Neural progenitor cell (in vitro differentiated cells): ENCODE measurements around the gene ENOX2. TPM values are rescaled to one million over a fixed set of nuclear protein-coding genes. Genes with fewer than 3 reads are reported as not detected.

ENCODE experiments used
- DNase-seq: peaks from one replicate; pipeline ENCODE4 v3.0.0-alpha.2; 2016; ENCODE audit warnings: low spot score
- H2AFZ ChIP-seq: fragments of 200-600 bp; sonication (generic); replicated peaks from 2 replicates; pipeline ENCODE4 v1.6.1; 2016; ENCODE audit warnings: antibody characterized with exemption
- H3F3A ChIP-seq: fragments of 200-600 bp; sonication (generic); 2 replicates; pipeline ENCODE4 v1.6.1; 2016; ENCODE audit warnings: antibody characterized with exemption, low read depth
- H3K27ac ChIP-seq: fragments of 200-600 bp; sonication (generic); 2 replicates; pipeline ENCODE4 v1.5.1; 2016; ENCODE audit warnings: mild to moderate bottlenecking
- H3K27me3 ChIP-seq: fragments of 200-600 bp; sonication (generic); 2 replicates; pipeline ENCODE4 v1.6.1; 2016; ENCODE audit warnings: mild to moderate bottlenecking, moderate library complexity
- H3K36me3 ChIP-seq: fragments of 200-600 bp; sonication (generic); 2 replicates; pipeline ENCODE4 v1.5.1; 2016
- H3K4me1 ChIP-seq: fragments of 200-600 bp; sonication (generic); 2 replicates; pipeline ENCODE4 v1.6.1; 2016; ENCODE audit warnings: mixed run types
- H3K4me2 ChIP-seq: fragments of 200-600 bp; sonication (generic); 2 replicates; pipeline ENCODE4 v1.6.1; 2016
- H3K4me3 ChIP-seq: fragments of 200-600 bp; sonication (generic); 2 replicates; pipeline ENCODE4 v1.5.1; 2016
- H3K79me2 ChIP-seq: fragments of 200-600 bp; sonication (generic); 2 replicates; pipeline ENCODE4 v1.6.1; 2016; ENCODE audit warnings: low read depth
- H3K9ac ChIP-seq: fragments of 200-600 bp; sonication (generic); 2 replicates; pipeline ENCODE4 v1.6.1; 2016
- H3K9me3 ChIP-seq: fragments of 200-600 bp; sonication (generic); 2 replicates; pipeline ENCODE4 v1.5.1; 2016; ENCODE audit warnings: low read depth
- H4K20me1 ChIP-seq: fragments of 200-600 bp; sonication (generic); 2 replicates; pipeline ENCODE4 v1.6.1; 2016; ENCODE audit warnings: low read depth
- H3K27ac Mint-ChIP-seq: 3 replicates; pipeline ENCODE4 v1.8.0; 2021; ENCODE audit warnings: mixed read lengths
- H3K27me3 Mint-ChIP-seq: 2 replicates; pipeline ENCODE4 v1.8.0; 2022; ENCODE audit warnings: low read depth, mild to moderate bottlenecking, inconsistent platforms, moderate library complexity, mixed read lengths; ENCODE audit not compliant: insufficient read depth
- H3K36me3 Mint-ChIP-seq: 3 replicates; pipeline ENCODE4 v1.8.0; 2021; ENCODE audit warnings: mixed read lengths
- H3K4me1 Mint-ChIP-seq: 3 replicates; pipeline ENCODE4 v1.8.0; 2021; ENCODE audit warnings: mixed read lengths
- H3K4me3 Mint-ChIP-seq: 3 replicates; pipeline ENCODE4 v1.8.0; 2021; ENCODE audit warnings: mild to moderate bottlenecking, moderate library complexity, mixed read lengths
- H3K9me3 Mint-ChIP-seq: 3 replicates; pipeline ENCODE4 v1.8.0; 2020; ENCODE audit warnings: mixed read lengths
- EZH2 ChIP-seq: fragments of 200-600 bp; sonication (generic); IDR thresholded peaks from 2 replicates; pipeline ENCODE4 v1.6.1; 2017; ENCODE audit warnings: antibody characterized with exemption, mild to moderate bottlenecking, moderate library complexity
- EZH2phosphoT487 ChIP-seq: fragments of 200-600 bp; sonication (generic); IDR thresholded peaks from 2 replicates; pipeline ENCODE4 v1.6.1; 2017; ENCODE audit warnings: antibody characterized with exemption
- total RNA-seq: library from RNA; depleted of rRNA; stranded (reverse); fragments of >200 nt; gene quantifications from 2 replicates; pipeline ENCODE4 v1.2.3, GENCODE V29; 2015; ENCODE audit warnings: low replicate concordance
- TF ChIP-seq, protein P1 (sequence below): fragments of 200-600 bp; sonication (generic); IDR thresholded peaks from 2 replicates; pipeline ENCODE4 v1.5.1; 2017; ENCODE audit warnings: antibody characterized with exemption, mild to moderate bottlenecking

Gene ENOX2
- total RNA-seq, 1 donor from 2014 or later: 12.5 TPM

DNA sequence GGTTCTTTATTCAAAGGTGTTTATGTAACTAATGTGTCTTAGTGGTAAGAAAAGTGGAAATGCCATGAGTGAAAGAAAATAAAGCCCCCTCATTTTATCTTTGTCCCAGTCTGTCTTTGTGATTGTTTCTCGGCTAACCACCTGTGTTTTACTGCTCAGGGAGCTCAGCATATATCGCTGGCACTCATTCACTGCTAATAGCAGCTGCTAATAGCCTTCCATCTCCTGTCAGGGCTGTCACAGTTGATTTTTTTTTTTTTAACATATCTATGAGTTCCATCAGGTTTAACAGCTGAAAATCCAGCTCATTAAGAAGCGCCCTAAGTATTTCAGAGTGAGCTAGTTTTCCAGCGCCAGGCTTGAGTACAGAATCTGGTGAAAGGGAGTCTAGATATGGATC is 295.6 kb downstream of the ENOX2 start:
- H3K4me1 Mint-ChIP-seq: peaks cover 5% of the 10 kb centered on the region
- Histone ChIP-seq H3K4me3 (no peak overlapping the region), H3K4me2 (no peak overlapping the region), H4K20me1 (no peaks in the 10 kb centered on the region), H3K9me3 (no peaks in the 10 kb centered on the region), H3K4me1 (no peaks in the 10 kb centered on the region), H3K9ac (no peak overlapping the region), H3K36me3 (no peaks in the 10 kb centered on the region), H3K27me3 (no peaks in the 10 kb centered on the region), H3K27ac (no peak overlapping the region), H3F3A (no peaks in the 10 kb centered on the region), H2AFZ (no peak overlapping the region), H3K79me2 (no peaks in the 10 kb centered on the region)
- no peak overlapping the region for H3K4me3 Mint-ChIP-seq
- DNase-seq: no peak
- H3K27ac Mint-ChIP-seq: no peak overlapping the region
- H3K27me3 Mint-ChIP-seq: peaks cover 5% of the 10 kb centered on the region
- no peaks in the 10 kb centered on the region for H3K36me3 Mint-ChIP-seq
- TF ChIP-seq, protein P1, sequence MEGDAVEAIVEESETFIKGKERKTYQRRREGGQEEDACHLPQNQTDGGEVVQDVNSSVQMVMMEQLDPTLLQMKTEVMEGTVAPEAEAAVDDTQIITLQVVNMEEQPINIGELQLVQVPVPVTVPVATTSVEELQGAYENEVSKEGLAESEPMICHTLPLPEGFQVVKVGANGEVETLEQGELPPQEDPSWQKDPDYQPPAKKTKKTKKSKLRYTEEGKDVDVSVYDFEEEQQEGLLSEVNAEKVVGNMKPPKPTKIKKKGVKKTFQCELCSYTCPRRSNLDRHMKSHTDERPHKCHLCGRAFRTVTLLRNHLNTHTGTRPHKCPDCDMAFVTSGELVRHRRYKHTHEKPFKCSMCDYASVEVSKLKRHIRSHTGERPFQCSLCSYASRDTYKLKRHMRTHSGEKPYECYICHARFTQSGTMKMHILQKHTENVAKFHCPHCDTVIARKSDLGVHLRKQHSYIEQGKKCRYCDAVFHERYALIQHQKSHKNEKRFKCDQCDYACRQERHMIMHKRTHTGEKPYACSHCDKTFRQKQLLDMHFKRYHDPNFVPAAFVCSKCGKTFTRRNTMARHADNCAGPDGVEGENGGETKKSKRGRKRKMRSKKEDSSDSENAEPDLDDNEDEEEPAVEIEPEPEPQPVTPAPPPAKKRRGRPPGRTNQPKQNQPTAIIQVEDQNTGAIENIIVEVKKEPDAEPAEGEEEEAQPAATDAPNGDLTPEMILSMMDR: no peak
- no peak for TF ChIP-seq EZH2phosphoT487
- TF ChIP-seq EZH2: no peak
- H3K9me3 Mint-ChIP-seq: no peaks in the 10 kb centered on the region

DNA sequence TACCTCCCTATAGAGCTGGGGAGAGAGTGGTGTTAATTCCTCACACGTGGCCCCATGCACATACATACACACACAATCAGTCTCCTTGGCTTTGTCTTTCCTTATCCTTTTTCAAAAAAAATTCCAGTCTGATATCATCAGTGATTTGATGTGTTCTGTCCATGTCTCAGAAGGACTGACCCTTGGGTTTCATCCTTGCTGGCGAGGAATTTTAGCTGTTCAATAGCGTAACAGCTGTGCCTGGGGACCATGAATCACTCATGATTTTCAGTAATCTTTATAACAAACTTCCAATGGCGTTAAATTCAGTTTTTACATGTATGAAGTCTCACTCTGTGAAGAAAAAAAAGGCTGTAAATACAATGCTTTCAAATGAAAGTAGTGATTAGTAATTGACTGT is 296.6 kb downstream of the ENOX2 start:
- no peak overlapping the region for H3K27ac Mint-ChIP-seq
- H3K9ac ChIP-seq: no peak overlapping the region
- H3K9me3 ChIP-seq: no peaks in the 10 kb centered on the region
- no peak overlapping the region for H3K4me3 ChIP-seq
- H3K4me2 ChIP-seq: no peak overlapping the region
- peaks cover 5% of the 10 kb centered on the region for H3K4me1 Mint-ChIP-seq
- H3K27me3 Mint-ChIP-seq: peaks cover 5% of the 10 kb centered on the region
- H3K9me3 Mint-ChIP-seq: no peaks in the 10 kb centered on the region
- no peak overlapping the region for H2AFZ ChIP-seq
- no peaks in the 10 kb centered on the region for H3F3A ChIP-seq
- H3K27me3 ChIP-seq: no peaks in the 10 kb centered on the region
- H3K36me3 ChIP-seq: no peaks in the 10 kb centered on the region
- no peak for DNase-seq
- no peak overlapping the region for H3K27ac ChIP-seq
- no peaks in the 10 kb centered on the region for H3K79me2 ChIP-seq
- H3K4me1 ChIP-seq: no peaks in the 10 kb centered on the region
- no peaks in the 10 kb centered on the region for H3K36me3 Mint-ChIP-seq
- no peak overlapping the region for H3K4me3 Mint-ChIP-seq
- H4K20me1 ChIP-seq: no peaks in the 10 kb centered on the region
- TF ChIP-seq, protein P1: no peak
- TF ChIP-seq EZH2phosphoT487 (no peak), EZH2 (no peak)

DNA sequence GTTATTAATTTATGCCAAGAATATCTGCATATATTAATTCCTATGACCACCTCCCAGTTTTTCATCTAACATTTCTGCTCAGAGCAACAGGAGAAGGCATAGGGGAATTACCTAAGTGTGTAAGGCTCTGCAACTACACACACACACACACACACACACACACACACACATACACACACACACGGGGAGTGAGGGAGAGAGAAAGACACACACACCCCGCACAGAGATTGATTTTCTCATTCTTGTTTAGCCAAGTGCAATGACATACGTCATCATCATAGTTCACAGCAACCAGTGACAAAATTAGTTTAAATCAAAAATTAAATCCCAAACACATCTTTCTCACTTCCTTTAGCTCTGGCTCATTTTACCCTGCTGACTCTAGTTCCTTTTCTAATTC is 298.1 kb downstream of the ENOX2 start:
- H3K79me2 ChIP-seq: no peaks in the 10 kb centered on the region
- no peak overlapping the region for H3K4me3 ChIP-seq
- no peak overlapping the region for H3K9ac ChIP-seq
- H3K36me3 ChIP-seq: no peaks in the 10 kb centered on the region
- H3K4me1 Mint-ChIP-seq: peaks cover 5% of the 10 kb centered on the region
- H3F3A ChIP-seq: no peaks in the 10 kb centered on the region
- no peak overlapping the region for H3K27ac ChIP-seq
- H4K20me1 ChIP-seq: no peaks in the 10 kb centered on the region
- no peak overlapping the region for H3K4me3 Mint-ChIP-seq
- peaks cover 2% of the 10 kb centered on the region for H3K27me3 Mint-ChIP-seq
- no peaks in the 10 kb centered on the region for H3K9me3 ChIP-seq
- H3K27me3 ChIP-seq: no peaks in the 10 kb centered on the region
- H3K4me1 ChIP-seq: no peaks in the 10 kb centered on the region
- no peak overlapping the region for H3K4me2 ChIP-seq
- TF ChIP-seq EZH2phosphoT487: no peak
- TF ChIP-seq, protein P1: no peak
- DNase-seq: no peak
- no peaks in the 10 kb centered on the region for H3K9me3 Mint-ChIP-seq
- no peak overlapping the region for H3K27ac Mint-ChIP-seq
- no peaks in the 10 kb centered on the region for H3K36me3 Mint-ChIP-seq
- H2AFZ ChIP-seq: no peak overlapping the region

DNA sequence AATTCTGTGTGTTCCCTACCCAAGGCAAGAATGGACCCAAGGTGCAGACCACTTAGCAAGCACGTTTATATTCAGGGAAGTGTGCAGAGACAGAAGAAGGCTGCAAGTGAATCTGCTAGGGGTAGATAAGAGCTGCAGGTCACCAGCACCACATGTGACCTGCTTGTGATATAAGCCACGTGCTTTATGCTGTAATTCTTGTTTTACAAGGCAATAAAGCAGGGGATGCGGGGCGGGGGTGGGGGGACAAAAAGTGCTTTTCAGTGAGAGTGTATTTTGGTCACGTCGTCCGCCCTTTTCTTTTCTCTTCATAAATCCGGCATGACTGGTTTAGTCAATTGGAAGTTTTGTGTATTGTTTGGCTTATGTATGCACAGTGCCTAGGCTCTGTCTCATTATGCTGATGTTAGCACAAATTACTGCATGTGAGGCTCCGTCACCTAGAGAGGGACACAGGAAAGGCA is 308.5 kb downstream of the ENOX2 start:
- Histone ChIP-seq H3K4me1 (no peaks in the 10 kb centered on the region), H3K36me3 (no peaks in the 10 kb centered on the region), H3K9ac (no peak overlapping the region), H3K79me2 (no peaks in the 10 kb centered on the region), H3K4me2 (no peak overlapping the region), H3K4me3 (no peak overlapping the region), H2AFZ (no peak overlapping the region), H3K27me3 (no peaks in the 10 kb centered on the region), H3K27ac (no peak overlapping the region), H3F3A (no peaks in the 10 kb centered on the region), H3K9me3 (no peaks in the 10 kb centered on the region), H4K20me1 (no peaks in the 10 kb centered on the region)
- no peak for DNase-seq
- peaks cover 14% of the 10 kb centered on the region for H3K4me1 Mint-ChIP-seq
- peak overlapping the region; percentile 67 for H3K27ac Mint-ChIP-seq
- no peaks in the 10 kb centered on the region for H3K9me3 Mint-ChIP-seq
- H3K27me3 Mint-ChIP-seq: no peaks in the 10 kb centered on the region
- TF ChIP-seq, protein P1: no peak
- TF ChIP-seq EZH2: no peak
- TF ChIP-seq EZH2phosphoT487: no peak
- no peaks in the 10 kb centered on the region for H3K36me3 Mint-ChIP-seq
- no peak overlapping the region for H3K4me3 Mint-ChIP-seq
